Measurements from ENCODE around the gene FRMD4A.

DNA sequence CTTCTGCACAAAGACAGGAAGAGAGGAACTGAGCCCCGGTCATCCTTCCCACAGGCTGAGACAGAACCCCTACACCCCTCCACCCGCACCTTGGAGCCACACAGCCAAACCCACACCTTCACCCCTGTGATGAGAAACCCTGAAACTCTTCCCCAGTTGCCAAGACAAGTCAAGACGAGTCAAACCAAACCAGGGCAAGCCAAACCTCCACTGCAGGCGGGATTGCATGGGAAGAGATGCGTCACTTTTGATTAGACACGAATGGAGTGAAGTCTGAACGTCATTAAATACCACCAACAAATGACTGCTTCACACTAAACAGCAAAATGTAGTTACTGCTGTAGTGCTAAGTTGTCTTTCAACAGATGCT is 670.2 kb downstream of the FRMD4A start:
- TF ChIP-seq, protein P1, sequence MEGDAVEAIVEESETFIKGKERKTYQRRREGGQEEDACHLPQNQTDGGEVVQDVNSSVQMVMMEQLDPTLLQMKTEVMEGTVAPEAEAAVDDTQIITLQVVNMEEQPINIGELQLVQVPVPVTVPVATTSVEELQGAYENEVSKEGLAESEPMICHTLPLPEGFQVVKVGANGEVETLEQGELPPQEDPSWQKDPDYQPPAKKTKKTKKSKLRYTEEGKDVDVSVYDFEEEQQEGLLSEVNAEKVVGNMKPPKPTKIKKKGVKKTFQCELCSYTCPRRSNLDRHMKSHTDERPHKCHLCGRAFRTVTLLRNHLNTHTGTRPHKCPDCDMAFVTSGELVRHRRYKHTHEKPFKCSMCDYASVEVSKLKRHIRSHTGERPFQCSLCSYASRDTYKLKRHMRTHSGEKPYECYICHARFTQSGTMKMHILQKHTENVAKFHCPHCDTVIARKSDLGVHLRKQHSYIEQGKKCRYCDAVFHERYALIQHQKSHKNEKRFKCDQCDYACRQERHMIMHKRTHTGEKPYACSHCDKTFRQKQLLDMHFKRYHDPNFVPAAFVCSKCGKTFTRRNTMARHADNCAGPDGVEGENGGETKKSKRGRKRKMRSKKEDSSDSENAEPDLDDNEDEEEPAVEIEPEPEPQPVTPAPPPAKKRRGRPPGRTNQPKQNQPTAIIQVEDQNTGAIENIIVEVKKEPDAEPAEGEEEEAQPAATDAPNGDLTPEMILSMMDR (IDR thresholded peaks at IDR 0.05), result no peak
- TF ChIP-seq POLR2A (IDR thresholded peaks at IDR 0.05), result no peak

All from testis (tissue), 2 donors.